Stimulated activated CD4-positive, alpha-beta T cell treated with anti-CD3 and anti-CD28 coated beads, Interleukin-4, amount 100 ng/mL, for 1 hour (primary cell): ENCODE results near the gene EBF4.

Source experiments
- DNase-seq: peaks from one replicate; pipeline ENCODE4 v3.0.0-alpha.2; 2020

Gene EBF4

GRCh38 chr20:2692036-2692885 is at the start of gene EBF4:
EBF4 (plus strand) TSS chr20:2692780; CDS start chr20:2693646, 866 bp downstream.
- DNase-seq: peak; percentile 20

- DNase-seq: no peak
Observed at GRCh38 chr20:2643708-2644107, 48.9 kb upstream of the EBF4 start.

- DNase-seq: peak; percentile 93
Observed at GRCh38 chr20:2651772-2652723, 40.5 kb upstream of the EBF4 start, which contains the start of gene NOP56. NOP56 (plus strand) TSS chr20:2652632; CDS start chr20:2652661, 29 bp downstream.

- peak; percentile 60 for DNase-seq
Observed at GRCh38 chr20:2652724-2653555, 39.6 kb upstream of the EBF4 start.

- DNase-seq: no peak
Observed at GRCh38 chr20:2653556-2654383, 38.8 kb upstream of the EBF4 start.

GRCh38 chr20:2654384-2654822 is 38.2 kb upstream of the EBF4 start:
- DNase-seq: no peak

- no peak for DNase-seq
Observed at GRCh38 chr20:2654831-2655230, 37.7 kb upstream of the EBF4 start.

- no peak for DNase-seq
Observed at GRCh38 chr20:2655331-2656116, 37.1 kb upstream of the EBF4 start.

GRCh38 chr20:2656471-2657117 is 36.0 kb upstream of the EBF4 start:
- no peak for DNase-seq

- DNase-seq: no peak
Observed at GRCh38 chr20:2657241-2657640, 35.3 kb upstream of the EBF4 start.

GRCh38 chr20:2657674-2658073 is 34.9 kb upstream of the EBF4 start:
- DNase-seq: no peak

- DNase-seq: no peak
Observed at GRCh38 chr20:2658414-2659354, 33.9 kb upstream of the EBF4 start.

- no peak for DNase-seq
Observed at GRCh38 chr20:2659547-2659946, 33.0 kb upstream of the EBF4 start.

- no peak for DNase-seq
Observed at GRCh38 chr20:2663364-2663886, 29.2 kb upstream of the EBF4 start.

- peak; percentile 88 for DNase-seq
Observed at GRCh38 chr20:2663887-2664719, 28.5 kb upstream of the EBF4 start, which contains the start of gene IDH3B. IDH3B (minus strand) TSS chr20:2664216; CDS start chr20:2664188, 28 bp downstream.

GRCh38 chr20:2671977-2672376 is 20.6 kb upstream of the EBF4 start:
- no peak for DNase-seq

- no peak for DNase-seq
Observed at GRCh38 chr20:2672446-2672845, 20.1 kb upstream of the EBF4 start.

GRCh38 chr20:2673453-2673852 is 19.1 kb upstream of the EBF4 start:
- DNase-seq: no peak
